Uterus (tissue), 2 donors: ENCODE results near the gene NOSTRIN.

Experiments
- CTCF ChIP-seq, 4 experiments: fragments of 200-600 bp in 2 of 4; fragments of 450-650 bp in 2 of 4; sonication (generic) in 2 of 4; IDR thresholded peaks; one replicate each; pipeline ENCODE4 v1.5.1; 2016 to 2019; ENCODE audit warnings: antibody characterized with exemption in 4 of 4, mild to moderate bottlenecking in 2 of 4, moderate library complexity in 1 of 4
- POLR2A ChIP-seq, 2 donors: fragments of 450-650 bp; IDR thresholded peaks; one replicate each; pipeline ENCODE4 v1.6.1; 2016; ENCODE audit warnings: antibody characterized with exemption in 2 of 2, mild to moderate bottlenecking in 1 of 2, moderate library complexity in 1 of 2

DNA sequence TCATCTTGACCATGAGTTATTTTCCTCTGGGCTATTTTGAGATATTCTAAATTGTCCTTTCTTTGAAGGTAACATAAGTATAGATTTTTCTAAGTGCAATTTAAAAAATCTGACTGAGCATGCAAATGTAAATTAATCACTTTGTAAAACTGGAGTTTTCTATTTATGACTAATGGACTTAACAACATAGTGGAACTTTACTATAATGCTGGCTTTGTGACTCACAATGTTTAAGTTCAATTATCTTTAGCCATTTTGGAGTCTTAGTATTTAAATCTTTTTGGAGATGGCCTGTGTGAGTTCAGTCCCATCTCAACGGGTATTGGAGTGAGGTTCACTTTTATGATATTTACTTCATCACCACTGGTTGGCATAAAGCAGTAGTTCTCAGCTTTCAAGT lies 35.2 kb upstream of the NOSTRIN start:
- TF ChIP-seq POLR2A (IDR thresholded peaks at IDR 0.05) (no peak), CTCF (IDR thresholded peaks at IDR 0.05) (no peak)
